ENCODE measurements around the gene F5. TPM values are rescaled to one million over a fixed set of nuclear protein-coding genes. Genes with fewer than 3 reads are reported as not detected.

Gene F5
- total and polyA plus RNA-seq, 2 of the 13 experiments (the other 11 are each of a cell fraction or from before 2014, with no cell fraction given) = 38.3 to 64.0 TPM

DNA sequence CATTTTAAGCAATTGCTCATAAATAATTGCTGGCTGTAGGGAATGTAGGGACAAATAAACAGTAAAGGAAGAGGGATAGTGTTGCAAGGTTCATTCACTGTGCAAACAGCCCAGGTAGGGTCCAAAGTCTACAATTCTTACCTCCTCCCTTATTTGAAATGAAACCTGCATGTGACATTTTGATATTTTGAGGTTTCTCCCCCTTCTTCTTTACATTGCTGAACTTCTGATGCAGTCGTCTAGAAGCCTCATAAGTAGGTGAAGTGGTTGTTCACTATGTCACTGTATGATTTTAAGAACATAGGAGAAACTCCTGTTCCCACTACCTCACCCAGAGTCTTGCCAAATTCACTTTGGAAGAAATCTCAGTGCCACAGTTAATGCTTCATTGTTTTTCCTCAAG is 16.1 kb downstream of the F5 start (continued):
- TF ChIP-seq ZNF331 (CRISPR knock-in tag; IDR thresholded peaks at IDR 0.05) (peak; percentile 38; the same call in 1 of the 2 replicates), MYC (CRISPR knock-in tag; IDR thresholded peaks at IDR 0.05; ENCODE audit: borderline replicate concordance) (no peak), ZEB1 (IDR thresholded peaks at IDR 0.05; ENCODE audit: insufficient replicate concordance, low read depth) (peak; percentile 87), FOXA3 (CRISPR knock-in tag; IDR thresholded peaks at IDR 0.05) (peak; percentile 93), ELF1 (CRISPR knock-in tag; IDR thresholded peaks at IDR 0.05) (0 out of 2 replicates have a peak, but pooled peaks have one; percentile 21), ISL2 (CRISPR knock-in tag; IDR thresholded peaks at IDR 0.05) (peak; percentile 84), RORA (CRISPR knock-in tag; IDR thresholded peaks at IDR 0.05) (no peak), FOXP1 (IDR thresholded peaks at IDR 0.05) (0 out of 2 replicates have a peak, but pooled peaks have one; percentile 36), FOXP1 (CRISPR knock-in tag; IDR thresholded peaks at IDR 0.05) (peak; percentile 82), ZBTB7A (CRISPR knock-in tag; IDR thresholded peaks at IDR 0.05) (no peak), ARNTL (CRISPR knock-in tag; IDR thresholded peaks at IDR 0.05) (0 out of 2 replicates have a peak, but pooled peaks have one; percentile 28), GATAD1 (CRISPR knock-in tag; IDR thresholded peaks at IDR 0.05) (peak; percentile 37; the same call in 1 of the 2 replicates), SKI (IDR thresholded peaks at IDR 0.05; ENCODE audit: partially characterized antibody) (peak; percentile 33), ETV5 (CRISPR knock-in tag; IDR thresholded peaks at IDR 0.05; ENCODE audit: borderline replicate concordance) (peak; percentile 60; the same call in 1 of the 2 replicates), NCOA2 (CRISPR knock-in tag; IDR thresholded peaks at IDR 0.05) (peak; percentile 86), MED1 (CRISPR knock-in tag; IDR thresholded peaks at IDR 0.05) (peak; percentile 89), PHF5A (CRISPR knock-in tag; IDR thresholded peaks at IDR 0.05; ENCODE audit: low read depth, unreplicated experiment) (peak; percentile 39), ZNF792 (CRISPR knock-in tag; IDR thresholded peaks at IDR 0.05) (peak; percentile 48; the same call in 1 of the 2 replicates), ATF1 (CRISPR knock-in tag; IDR thresholded peaks at IDR 0.05) (0 out of 2 replicates have a peak, but pooled peaks have one; percentile 3), NCOR1 (IDR thresholded peaks at IDR 0.05; ENCODE audit: borderline replicate concordance, low read length) (peak; percentile 94; the same call in 1 of the 2 replicates), FOXK1 (CRISPR knock-in tag; IDR thresholded peaks at IDR 0.05; ENCODE audit: borderline replicate concordance, low read depth) (peak; percentile 55; the same call in 1 of the 2 replicates), FOXA1 (IDR thresholded peaks at IDR 0.05) (0 out of 2 replicates have a peak, but pooled peaks have one; percentile 25), FOXA1 (CRISPR knock-in tag; IDR thresholded peaks at IDR 0.05) (peak; percentile 86), KDM6A (CRISPR knock-in tag; IDR thresholded peaks at IDR 0.05; ENCODE audit: low read depth) (peak; percentile 94), TBX3 (IDR thresholded peaks at IDR 0.05; ENCODE audit: borderline replicate concordance) (0 out of 2 replicates have a peak, but pooled peaks have one; percentile 52), ZNF839 (CRISPR knock-in tag; IDR thresholded peaks at IDR 0.05; ENCODE audit: borderline replicate concordance) (no peak), MTA1 (CRISPR knock-in tag; IDR thresholded peaks at IDR 0.05; ENCODE audit: borderline replicate concordance) (no peak), TBX2 (CRISPR knock-in tag; IDR thresholded peaks at IDR 0.05; ENCODE audit: borderline replicate concordance) (peak; percentile 42; the same call in 1 of the 2 replicates)
- TF ChIP-seq, protein P1, sequence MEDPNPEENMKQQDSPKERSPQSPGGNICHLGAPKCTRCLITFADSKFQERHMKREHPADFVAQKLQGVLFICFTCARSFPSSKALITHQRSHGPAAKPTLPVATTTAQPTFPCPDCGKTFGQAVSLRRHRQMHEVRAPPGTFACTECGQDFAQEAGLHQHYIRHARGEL (CRISPR knock-in tag; IDR thresholded peaks at IDR 0.05) = no peak
- TF ChIP-seq, protein P2, sequence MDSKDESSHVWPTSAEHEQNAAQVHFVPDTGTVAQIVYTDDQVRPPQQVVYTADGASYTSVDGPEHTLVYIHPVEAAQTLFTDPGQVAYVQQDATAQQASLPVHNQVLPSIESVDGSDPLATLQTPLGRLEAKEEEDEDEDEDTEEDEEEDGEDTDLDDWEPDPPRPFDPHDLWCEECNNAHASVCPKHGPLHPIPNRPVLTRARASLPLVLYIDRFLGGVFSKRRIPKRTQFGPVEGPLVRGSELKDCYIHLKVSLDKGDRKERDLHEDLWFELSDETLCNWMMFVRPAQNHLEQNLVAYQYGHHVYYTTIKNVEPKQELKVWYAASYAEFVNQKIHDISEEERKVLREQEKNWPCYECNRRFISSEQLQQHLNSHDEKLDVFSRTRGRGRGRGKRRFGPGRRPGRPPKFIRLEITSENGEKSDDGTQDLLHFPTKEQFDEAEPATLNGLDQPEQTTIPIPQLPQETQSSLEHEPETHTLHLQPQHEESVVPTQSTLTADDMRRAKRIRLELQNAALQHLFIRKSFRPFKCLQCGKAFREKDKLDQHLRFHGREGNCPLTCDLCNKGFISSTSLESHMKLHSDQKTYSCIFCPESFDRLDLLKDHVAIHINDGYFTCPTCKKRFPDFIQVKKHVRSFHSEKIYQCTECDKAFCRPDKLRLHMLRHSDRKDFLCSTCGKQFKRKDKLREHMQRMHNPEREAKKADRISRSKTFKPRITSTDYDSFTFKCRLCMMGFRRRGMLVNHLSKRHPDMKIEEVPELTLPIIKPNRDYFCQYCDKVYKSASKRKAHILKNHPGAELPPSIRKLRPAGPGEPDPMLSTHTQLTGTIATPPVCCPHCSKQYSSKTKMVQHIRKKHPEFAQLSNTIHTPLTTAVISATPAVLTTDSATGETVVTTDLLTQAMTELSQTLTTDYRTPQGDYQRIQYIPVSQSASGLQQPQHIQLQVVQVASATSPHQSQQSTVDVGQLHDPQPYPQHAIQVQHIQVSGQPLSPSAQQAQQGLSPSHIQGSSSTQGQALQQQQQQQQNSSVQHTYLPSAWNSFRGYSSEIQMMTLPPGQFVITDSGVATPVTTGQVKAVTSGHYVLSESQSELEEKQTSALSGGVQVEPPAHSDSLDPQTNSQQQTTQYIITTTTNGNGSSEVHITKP (CRISPR knock-in tag; IDR thresholded peaks at IDR 0.05; ENCODE audit: low read depth) = no peak

All from HepG2 (cell line).